Metanephros (tissue), 2 donors: ENCODE measurements around the gene DDX51. TPM values are rescaled to one million over a fixed set of nuclear protein-coding genes. Genes with fewer than 3 reads are reported as not detected.

Source experiments
- small RNA-seq: library from RNA; depleted of rRNA; stranded (forward); fragments of <200 nt; gene quantifications from one replicate; pipeline ENCODE3, GENCODE V24; 2014; ENCODE audit warnings: low replicate concordance
- total RNA-seq: library from RNA; depleted of rRNA; stranded (reverse); fragments of >200 nt; gene quantifications from one replicate; pipeline ENCODE4 v1.2.3, GENCODE V29; 2014

Gene DDX51
- total RNA-seq: 15.7 TPM

GRCh38 chr12:132144115-132144809, at the start of gene DDX51, which contains the start of gene NOC4L:
DDX51 (minus strand) TSS chr12:132144319; CDS start chr12:132144296, 23 bp downstream.
NOC4L (plus strand) TSS chr12:132144457; CDS start chr12:132144489, 32 bp downstream.

Small RNA genes within 50 kb of the gene (small RNA-seq; reads per million reads assigned to genes)
- not detected for gene AC138466.3

Other genes with a start within 250 kb of the DDX51 start
- gene ULK1, start 249.7 kb downstream of the DDX51 start, total RNA-seq: 39.1 TPM
- 14.7 TPM for gene PUS1, start 215.0 kb downstream of the DDX51 start, total RNA-seq
- 33.7 TPM for gene EP400, start 194.4 kb downstream of the DDX51 start, total RNA-seq
- 11.2 TPM for gene NOC4L, start 138 bp upstream of the DDX51 start, total RNA-seq
- 12.0 TPM for gene GALNT9, start 185.3 kb upstream of the DDX51 start, total RNA-seq